H9 (cell line): ENCODE measurements around the gene CD300C. TPM values are rescaled to one million over a fixed set of nuclear protein-coding genes. Genes with fewer than 3 reads are reported as not detected.

Source experiments
- DNase-seq: peaks from one replicate; pipeline ENCODE4 v3.0.0-alpha.2; 2017
- H2AFZ ChIP-seq: one replicate; pipeline ENCODE4 v1.6.1; 2013; ENCODE audit warnings: mild to moderate bottlenecking, low read length, control low read depth, moderate library complexity
- H2AK5ac ChIP-seq: 2 replicates; pipeline ENCODE4 v1.6.1; 2013; ENCODE audit warnings: low read length, control low read depth, mixed read lengths; ENCODE audit not compliant: insufficient read length
- H2BK120ac ChIP-seq: one replicate; pipeline ENCODE4 v1.6.1; 2013; ENCODE audit warnings: low read depth, mild to moderate bottlenecking, low read length, control low read depth, inconsistent platforms; ENCODE audit not compliant: poor library complexity, severe bottlenecking
- H2BK12ac ChIP-seq: 2 replicates; pipeline ENCODE4 v1.6.1; 2013; ENCODE audit warnings: low read length, control low read depth, mixed read lengths, low read depth; ENCODE audit not compliant: insufficient read length
- H2BK15ac ChIP-seq: 2 replicates; pipeline ENCODE4 v1.6.1; 2013; ENCODE audit warnings: low read depth, low read length, control low read depth
- H2BK20ac ChIP-seq: one replicate; pipeline ENCODE4 v1.6.1; 2013; ENCODE audit warnings: low read depth, mild to moderate bottlenecking, low read length, control low read depth, inconsistent platforms; ENCODE audit not compliant: poor library complexity, severe bottlenecking
- H2BK5ac ChIP-seq: 2 replicates; pipeline ENCODE4 v1.6.1; 2013; ENCODE audit warnings: low read length, control low read depth, mixed read lengths; ENCODE audit not compliant: insufficient read length
- H3K14ac ChIP-seq: 2 replicates; pipeline ENCODE4 v1.6.1; 2013; ENCODE audit warnings: low read length, control low read depth; ENCODE audit not compliant: insufficient read depth
- H3K18ac ChIP-seq: 2 replicates; pipeline ENCODE4 v1.6.1; 2013; ENCODE audit warnings: low read depth, mild to moderate bottlenecking, mixed read lengths, low read length, control low read depth; ENCODE audit not compliant: insufficient read length
- H3K23ac ChIP-seq: 2 replicates; pipeline ENCODE4 v1.6.1; 2013; ENCODE audit warnings: low read length, control low read depth, mixed read lengths, low read depth; ENCODE audit not compliant: insufficient read length
- H3K23me2 ChIP-seq: 2 replicates; pipeline ENCODE4 v1.6.1; 2013; ENCODE audit warnings: low read depth, mild to moderate bottlenecking, mixed read lengths, low read length, control low read depth; ENCODE audit not compliant: insufficient read length, poor library complexity, severe bottlenecking
- H3K27ac ChIP-seq: 2 replicates; pipeline ENCODE4 v1.5.1; 2013; ENCODE audit warnings: low read length, control low read depth, mixed read lengths, low read depth; ENCODE audit not compliant: insufficient read length
- H3K27me3 ChIP-seq: 2 replicates; pipeline ENCODE4 v1.6.1; 2013; ENCODE audit warnings: low read length, control low read depth, inconsistent platforms; ENCODE audit not compliant: insufficient read depth
- H3K4ac ChIP-seq: 2 replicates; pipeline ENCODE4 v1.6.1; 2013; ENCODE audit warnings: low read depth, mild to moderate bottlenecking, control low read depth, inconsistent platforms, low read length, moderate library complexity
- H3K4me1 ChIP-seq: 2 replicates; pipeline ENCODE4 v1.6.1; 2013; ENCODE audit warnings: low read length, control low read depth, inconsistent platforms; ENCODE audit not compliant: insufficient read depth
- H3K4me2 ChIP-seq: 2 replicates; pipeline ENCODE4 v1.6.1; 2013; ENCODE audit warnings: low read length, control low read depth, mixed read lengths; ENCODE audit not compliant: insufficient read length, insufficient read depth
- H3K56ac ChIP-seq: 2 replicates; pipeline ENCODE4 v1.6.1; 2013; ENCODE audit warnings: low read depth, mild to moderate bottlenecking, mixed read lengths, low read length, control low read depth; ENCODE audit not compliant: insufficient read length
- H3K79me1 ChIP-seq: 2 replicates; pipeline ENCODE4 v1.6.1; 2013; ENCODE audit warnings: low read depth, mild to moderate bottlenecking, moderate library complexity, low read length, control low read depth, inconsistent platforms; ENCODE audit not compliant: insufficient read depth, poor library complexity, severe bottlenecking
- H3K79me2 ChIP-seq: 2 replicates; pipeline ENCODE4 v1.6.1; 2013; ENCODE audit warnings: low read length, control low read depth, inconsistent platforms; ENCODE audit not compliant: insufficient read depth
- H3K9ac ChIP-seq: 2 replicates; pipeline ENCODE4 v1.6.1; 2013; ENCODE audit warnings: low read length, control low read depth, mixed read lengths; ENCODE audit not compliant: insufficient read length; ENCODE audit errors: extremely low read depth
- H3K9me3 ChIP-seq: one replicate; pipeline ENCODE4 v1.6.1; 2013; ENCODE audit warnings: low read depth, low read length, inconsistent platforms; ENCODE audit not compliant: control insufficient read depth
- H3T11ph ChIP-seq: one replicate; pipeline ENCODE4 v1.6.1; 2013; ENCODE audit warnings: mild to moderate bottlenecking, low read length, control low read depth, inconsistent platforms
- H4K20me1 ChIP-seq: one replicate; pipeline ENCODE4 v1.6.1; 2013; ENCODE audit not compliant: control insufficient read depth, insufficient read length, insufficient read depth
- H4K5ac ChIP-seq: 2 replicates; pipeline ENCODE4 v1.6.1; 2013; ENCODE audit warnings: low read depth, mild to moderate bottlenecking, mixed read lengths, low read length, control low read depth; ENCODE audit not compliant: insufficient read length
- H4K8ac ChIP-seq: replicated peaks from 2 replicates; pipeline ENCODE4 v1.6.1; 2013; ENCODE audit warnings: low read length, control low read depth, mixed read lengths, low read depth; ENCODE audit not compliant: insufficient read length
- H4K91ac ChIP-seq: 2 replicates; pipeline ENCODE4 v1.6.1; 2013; ENCODE audit warnings: low read depth, mild to moderate bottlenecking, moderate library complexity, mixed read lengths, low read length, control low read depth; ENCODE audit not compliant: insufficient read length
- H3K27ac Mint-ChIP-seq, 3 experiments: 2 replicates in 2 of 3; 3 replicates in 1 of 3; pipeline ENCODE4 v1.8.0; 2020 to 2021; ENCODE audit warnings: mixed read lengths in 3 of 3, mild to moderate bottlenecking in 1 of 3, moderate library complexity in 1 of 3
- H3K27me3 Mint-ChIP-seq: 2 replicates; pipeline ENCODE4 v1.8.0; 2021; ENCODE audit warnings: low read depth, mild to moderate bottlenecking, moderate library complexity, mixed read lengths
- H3K36me3 Mint-ChIP-seq, 3 experiments: 2 replicates in 2 of 3; 3 replicates in 1 of 3; pipeline ENCODE4 v1.8.0; 2020 to 2021; ENCODE audit warnings: low read depth in 3 of 3, mixed read lengths in 3 of 3; ENCODE audit not compliant: insufficient read depth in 1 of 3
- H3K4me1 Mint-ChIP-seq, 2 experiments: 2 replicates each; pipeline ENCODE4 v1.8.0; 2020; ENCODE audit warnings: mixed read lengths in 2 of 2
- H3K4me3 Mint-ChIP-seq, 2 experiments: 2 replicates in 1 of 2; 3 replicates in 1 of 2; pipeline ENCODE4 v1.8.0; 2020 to 2021; ENCODE audit warnings: mild to moderate bottlenecking in 2 of 2, mixed read lengths in 2 of 2, moderate library complexity in 1 of 2
- H3K9me3 Mint-ChIP-seq, 2 experiments: 2 replicates in 1 of 2; 3 replicates in 1 of 2; pipeline ENCODE4 v1.8.0; 2020; ENCODE audit warnings: mild to moderate bottlenecking in 2 of 2, mixed read lengths in 2 of 2, moderate library complexity in 1 of 2
- WGBS: extraction: QIAGEN DNeasy Blood & Tissue Kit; methylation state at CpG from one replicate; pipeline ENCODE4 v1.1.7; 2013; ENCODE audit warnings: missing lambda C conversion rate, low lambda C conversion rate, mixed read lengths; ENCODE audit not compliant: insufficient read length; ENCODE audit errors: extremely low coverage; 5-methylcytosine and 5-hydroxymethylcytosine counted together
- total RNA-seq: library from RNA; stranded (reverse); gene quantifications from 2 replicates; pipeline ENCODE4 v1.2.1, GENCODE V29; 2021
- TF ChIP-seq, protein P1 (sequence below): fragments of 200-600 bp; sonication (generic); conservative IDR thresholded peaks from 3 replicates; pipeline ENCODE4 v1.8.0; 2021; ENCODE audit warnings: antibody characterized with exemption, mild to moderate bottlenecking

Gene CD300C
- total RNA-seq, 1 experiment from 2014 or later, result not detected

DNA sequence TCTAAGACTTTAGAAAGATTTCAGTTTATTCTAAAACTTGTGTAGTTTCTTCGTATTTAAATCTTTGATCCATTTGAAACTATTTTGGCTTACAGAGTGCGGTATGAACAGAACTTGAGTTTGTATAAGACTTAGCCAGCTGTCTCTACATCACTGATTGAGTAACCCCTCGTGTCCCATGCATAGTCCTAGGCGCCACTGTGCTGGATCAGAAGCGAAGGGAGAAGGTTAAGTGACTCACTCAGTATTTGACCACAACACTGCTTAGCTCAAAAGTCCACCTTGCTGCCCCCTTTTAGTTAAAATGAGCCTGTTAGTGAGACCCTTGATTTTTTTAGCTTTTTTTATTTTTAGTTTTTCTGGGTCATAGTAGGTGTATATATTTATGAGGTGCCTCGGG is 43.1 kb downstream of the CD300C start:
- no peaks in the 10 kb centered on the region for H3K9me3 ChIP-seq
- TF ChIP-seq, protein P1, sequence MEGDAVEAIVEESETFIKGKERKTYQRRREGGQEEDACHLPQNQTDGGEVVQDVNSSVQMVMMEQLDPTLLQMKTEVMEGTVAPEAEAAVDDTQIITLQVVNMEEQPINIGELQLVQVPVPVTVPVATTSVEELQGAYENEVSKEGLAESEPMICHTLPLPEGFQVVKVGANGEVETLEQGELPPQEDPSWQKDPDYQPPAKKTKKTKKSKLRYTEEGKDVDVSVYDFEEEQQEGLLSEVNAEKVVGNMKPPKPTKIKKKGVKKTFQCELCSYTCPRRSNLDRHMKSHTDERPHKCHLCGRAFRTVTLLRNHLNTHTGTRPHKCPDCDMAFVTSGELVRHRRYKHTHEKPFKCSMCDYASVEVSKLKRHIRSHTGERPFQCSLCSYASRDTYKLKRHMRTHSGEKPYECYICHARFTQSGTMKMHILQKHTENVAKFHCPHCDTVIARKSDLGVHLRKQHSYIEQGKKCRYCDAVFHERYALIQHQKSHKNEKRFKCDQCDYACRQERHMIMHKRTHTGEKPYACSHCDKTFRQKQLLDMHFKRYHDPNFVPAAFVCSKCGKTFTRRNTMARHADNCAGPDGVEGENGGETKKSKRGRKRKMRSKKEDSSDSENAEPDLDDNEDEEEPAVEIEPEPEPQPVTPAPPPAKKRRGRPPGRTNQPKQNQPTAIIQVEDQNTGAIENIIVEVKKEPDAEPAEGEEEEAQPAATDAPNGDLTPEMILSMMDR, result no peak
- no peak overlapping the region for H3K23ac ChIP-seq
- no peak overlapping the region for H3K9ac ChIP-seq
- no peak overlapping the region for H3K4ac ChIP-seq
- no peak overlapping the region for H3K27ac ChIP-seq
- no peaks in the 10 kb centered on the region for H3K27me3 ChIP-seq
- no peak for DNase-seq
- no peak overlapping the region for H2AK5ac ChIP-seq
- H3K4me1 ChIP-seq, result no peaks in the 10 kb centered on the region
- H3K4me2 ChIP-seq, result no peak overlapping the region
- Mint-ChIP-seq H3K36me3 (no peaks in the 10 kb centered on the region), H3K27ac (no peak overlapping the region), H3K4me1 (no peaks in the 10 kb centered on the region), H3K4me3 (no peak overlapping the region), H3K27me3 (peaks cover 11% of the 10 kb centered on the region), H3K9me3 (no peaks in the 10 kb centered on the region)
- no peak overlapping the region for H2BK120ac ChIP-seq
- no peak overlapping the region for H3K14ac ChIP-seq
- H4K5ac ChIP-seq, result no peak overlapping the region
- H2BK15ac ChIP-seq, result no peak overlapping the region
- H2BK12ac ChIP-seq, result no peak overlapping the region
- no peak overlapping the region for H4K91ac ChIP-seq
- no peak overlapping the region for H3K56ac ChIP-seq
- no peak overlapping the region for H3K18ac ChIP-seq
- WGBS, result no CpG with 5 or more reads among the region's 6 CpGs
- H4K20me1 ChIP-seq, result no peaks in the 10 kb centered on the region
- H2BK5ac ChIP-seq, result no peak overlapping the region
- no peak overlapping the region for H2AFZ ChIP-seq
- H3K79me2 ChIP-seq, result no peaks in the 10 kb centered on the region
- no peak overlapping the region for H2BK20ac ChIP-seq
- no peaks in the 10 kb centered on the region for H3K23me2 ChIP-seq
- H4K8ac ChIP-seq, result no peak overlapping the region
- H3K79me1 ChIP-seq, result no peaks in the 10 kb centered on the region
- no peak overlapping the region for H3T11ph ChIP-seq
